Measurements from ENCODE around the gene MLIP. TPM values are rescaled to one million over a fixed set of nuclear protein-coding genes. Genes with fewer than 3 reads are reported as not detected.

The MLIP gene
- polyA plus RNA-seq, 3 donors: 0.25 to 0.70 (median 0.50) TPM

DNA sequence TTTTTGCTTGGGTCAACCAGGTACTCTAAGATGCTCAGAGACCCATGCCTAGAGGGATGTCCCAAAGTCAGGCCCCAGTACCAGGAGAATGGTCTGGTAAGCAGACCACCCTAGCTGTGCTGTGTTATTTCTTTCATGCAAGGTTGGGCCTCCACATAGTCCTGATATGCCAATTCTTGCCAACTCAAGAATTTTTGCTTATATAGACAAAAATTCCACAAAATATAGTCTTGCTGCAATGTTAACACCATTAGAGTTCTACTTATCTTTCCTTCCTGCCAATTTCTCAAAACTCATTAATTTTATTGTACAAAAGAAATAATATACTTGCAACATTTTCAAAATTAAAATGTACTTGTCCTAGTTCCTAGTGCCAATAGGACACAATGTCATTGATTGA lies 163.1 kb downstream of the MLIP start:
- no peak for DNase-seq

- DNase-seq: no peak
Observed at GRCh38 chr6:54282186-54282585, 170.9 kb downstream of the MLIP start.

GRCh38 chr6:54284161-54284860 lies 173.1 kb downstream of the MLIP start:
- peak; percentile 10 for DNase-seq

DNA sequence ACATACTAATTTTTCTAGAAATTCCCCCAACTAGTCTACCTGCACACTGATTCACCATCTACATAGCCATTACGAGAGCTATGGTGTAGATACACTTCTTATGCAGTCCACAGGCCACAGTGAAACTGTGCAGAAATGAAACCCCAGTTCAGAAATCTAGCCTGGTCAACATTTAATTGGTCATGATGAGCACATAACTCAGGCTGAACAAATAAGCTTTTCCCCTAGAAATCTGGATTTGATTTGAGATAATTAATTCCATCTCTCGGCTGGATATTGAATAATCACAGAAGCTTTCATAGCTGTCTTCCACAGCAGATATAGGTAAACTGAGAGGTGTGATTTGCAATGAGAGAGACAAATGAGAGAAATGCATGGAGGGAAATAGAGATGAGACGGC lies 174.4 kb downstream of the MLIP start:
- DNase-seq: no peak

GRCh38 chr6:54286141-54286540 lies 174.9 kb downstream of the MLIP start:
- DNase-seq: no peak

- DNase-seq: no peak
Observed at GRCh38 chr6:54288474-54288873, 177.2 kb downstream of the MLIP start.

GRCh38 chr6:54289426-54289825 lies 178.2 kb downstream of the MLIP start:
- DNase-seq: no peak

DNA sequence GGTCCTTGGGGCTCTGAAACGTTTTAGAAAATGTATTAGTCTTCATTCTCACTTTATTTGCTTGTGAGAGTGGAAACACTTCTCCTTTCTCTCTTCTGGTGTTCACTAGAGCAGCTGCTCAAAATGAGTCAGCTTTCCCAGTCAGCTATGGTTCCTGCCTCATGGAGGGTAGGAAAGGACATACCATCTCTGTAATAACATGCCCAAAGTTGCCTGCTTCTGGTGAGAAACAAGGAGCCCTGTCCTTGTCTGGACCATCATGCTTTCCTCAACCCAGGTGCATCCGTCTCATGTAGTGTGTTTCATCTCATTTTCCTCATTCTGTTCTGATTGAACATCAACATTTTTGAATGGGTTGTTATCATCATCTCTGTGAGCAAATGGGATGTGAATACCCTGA lies 179.9 kb downstream of the MLIP start:
- no peak for DNase-seq

DNA sequence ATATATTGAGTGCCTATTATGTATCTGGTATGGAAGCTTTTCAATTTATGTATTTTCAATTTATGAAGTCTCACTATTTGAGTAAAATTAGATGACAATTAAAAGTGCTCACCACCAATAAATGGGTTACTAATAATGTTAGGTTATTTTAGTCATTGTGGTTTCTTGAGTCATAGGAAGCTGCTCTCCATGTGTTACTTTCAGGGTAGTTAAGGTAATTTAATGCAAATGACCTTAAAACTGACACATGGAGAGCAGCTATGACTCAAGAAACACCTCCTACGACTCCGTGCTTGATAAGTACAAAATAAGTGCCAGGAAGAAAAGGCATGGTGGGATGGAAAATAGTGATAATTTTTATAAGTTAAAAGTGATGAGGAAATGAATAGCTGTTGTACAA lies 180.5 kb downstream of the MLIP start:
- no peak for DNase-seq

DNA sequence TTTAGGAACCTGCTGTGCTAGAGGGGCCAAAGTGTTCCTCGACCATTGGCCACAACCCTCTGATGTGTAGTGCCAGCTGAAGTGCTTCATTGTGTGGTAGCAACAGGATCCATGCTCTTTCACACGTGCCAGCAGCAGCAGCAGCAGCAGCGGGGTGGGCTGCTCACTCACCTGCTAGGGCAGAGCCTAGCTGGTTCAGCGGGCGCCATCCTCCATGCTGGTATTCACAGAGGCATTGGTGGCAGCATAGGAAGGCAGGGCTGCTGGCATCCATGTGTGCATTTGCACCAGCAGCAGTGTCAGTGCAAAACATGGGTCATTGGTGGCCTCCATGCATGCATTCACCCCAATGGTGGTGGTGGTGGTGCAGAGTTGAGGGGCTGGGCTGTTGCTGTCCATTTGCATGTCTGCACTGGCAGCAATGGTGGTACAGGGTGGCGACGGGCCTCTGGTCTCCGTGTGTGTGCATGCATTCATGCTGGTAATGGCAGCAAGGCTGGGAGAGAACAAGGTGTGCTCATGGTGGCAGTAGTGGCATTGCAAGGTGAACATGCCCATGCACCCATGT lies 183.8 kb downstream of the MLIP start:
- no peak for DNase-seq

- DNase-seq: no peak
Observed at GRCh38 chr6:54299542-54300269, 188.5 kb downstream of the MLIP start.

DNA sequence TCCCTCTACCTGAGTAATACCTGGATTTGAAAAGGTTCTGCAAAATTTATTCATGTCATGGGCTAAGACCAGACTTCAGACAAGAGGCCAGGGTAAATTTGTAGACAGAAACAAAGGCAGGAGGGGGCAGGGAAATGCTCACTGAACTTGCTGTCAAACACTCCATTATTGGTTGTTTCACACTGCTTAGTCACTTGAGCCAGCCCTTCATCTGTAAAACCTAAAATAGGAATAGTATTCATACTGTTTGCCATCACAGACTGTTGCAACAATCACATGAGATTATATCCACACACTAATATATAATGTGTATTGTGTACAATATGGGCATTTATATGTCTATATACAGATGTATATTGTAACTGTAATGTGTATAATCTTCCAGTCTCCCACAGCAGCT lies 190.5 kb downstream of the MLIP start:
- no peak for DNase-seq

DNA sequence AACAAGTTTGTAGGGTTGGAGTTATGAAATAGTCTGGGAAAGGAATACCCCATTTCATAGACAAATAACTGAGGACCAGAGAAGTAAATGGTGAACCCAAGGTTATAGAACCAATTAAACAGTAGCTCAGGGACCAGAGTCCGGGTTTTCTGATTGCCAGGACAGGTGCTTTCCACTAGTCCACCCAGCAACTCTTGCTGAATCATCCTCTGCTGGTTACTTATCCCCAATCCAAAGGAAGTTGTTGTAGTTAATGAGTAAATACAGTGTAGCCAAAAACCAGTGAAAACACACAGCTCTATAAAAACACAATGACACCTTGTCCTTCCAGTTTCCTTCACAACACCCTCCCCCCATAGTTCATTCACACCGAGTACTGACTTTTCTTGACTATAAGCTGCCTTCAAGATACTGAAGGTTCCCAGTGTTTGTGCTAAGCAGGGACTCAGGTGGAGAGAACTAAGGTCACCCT lies 196.2 kb downstream of the MLIP start:
- DNase-seq: peak; percentile 17

DNA sequence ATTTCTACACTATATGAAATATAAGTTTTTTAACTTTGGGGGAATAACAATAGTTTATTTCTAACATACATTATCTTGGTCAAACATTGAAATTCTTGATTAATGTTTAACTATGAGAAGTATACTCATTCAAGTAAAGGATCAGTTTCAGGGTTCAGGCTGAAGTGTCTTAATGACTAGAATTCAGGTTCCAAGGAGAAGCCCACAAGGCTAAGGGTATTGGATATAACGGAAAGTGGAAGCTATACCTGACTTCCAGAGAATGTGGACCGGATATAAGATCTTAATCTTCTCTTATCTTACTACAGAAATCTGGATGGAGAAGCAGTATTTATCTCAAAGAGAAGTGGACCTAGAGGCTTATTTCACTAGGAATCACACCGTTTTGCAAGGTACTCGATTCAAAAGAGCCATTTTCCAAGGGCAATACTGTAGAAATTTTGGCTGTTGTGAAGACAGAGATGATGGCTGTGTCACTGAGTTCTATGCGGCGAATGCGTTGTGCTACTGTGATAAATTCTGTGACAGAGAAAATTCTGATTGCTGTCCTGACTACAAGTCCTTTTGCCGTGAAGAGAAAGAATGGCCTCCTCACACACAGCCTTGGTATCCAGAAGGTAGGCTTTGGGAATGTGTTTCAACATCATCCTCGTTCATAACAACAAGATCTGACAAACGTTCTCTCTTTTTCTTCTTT lies 197.2 kb downstream of the MLIP start, which contains the start of gene TINAG:
TSS of gene TINAG (plus strand) at position 153 of the 697 bp plus-strand sequence. CDS start at position 263, 110 bp downstream.
- DNase-seq: no peak

DNA sequence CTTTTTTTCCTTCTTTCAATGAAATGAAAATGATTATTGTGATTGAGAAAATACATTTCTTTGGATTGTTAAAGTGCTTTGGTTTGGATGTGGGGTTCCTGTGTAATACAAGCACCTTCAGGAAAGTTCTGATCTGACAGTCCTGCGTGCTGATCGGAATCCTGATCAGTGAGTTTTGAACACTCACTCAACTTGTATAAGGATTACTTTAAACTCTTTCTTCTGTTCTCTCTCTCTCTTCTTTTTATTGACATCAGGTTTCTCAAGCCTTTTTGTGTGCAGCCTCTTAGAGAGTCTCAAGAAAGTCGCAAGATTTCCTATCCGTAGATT lies 197.7 kb downstream of the MLIP start:
- DNase-seq: no peak

- DNase-seq: no peak
Observed at GRCh38 chr6:54310377-54311152, 199.3 kb downstream of the MLIP start.

- DNase-seq: no peak
Observed at GRCh38 chr6:54315656-54316055, 204.4 kb downstream of the MLIP start.

Measured in renal pelvis (tissue), 4 donors.